ENCODE data around the gene RPS26. TPM values are rescaled to one million over a fixed set of nuclear protein-coding genes. Genes with fewer than 3 reads are reported as not detected.

Gene RPS26
- total RNA-seq, 1 donor = 459 TPM

GRCh38 chr12:56078931-56079722, 37.4 kb downstream of the RPS26 start:
- Histone ChIP-seq H3K4me3 (ENCODE audit: insufficient read depth, low read length) (peak overlapping the region; percentile 79), H4K20me1 (ENCODE audit: insufficient read depth, low read length) (no peaks in the 10 kb centered on the region), H3K9me3 (ENCODE audit: low read depth, low read length) (no peaks in the 10 kb centered on the region), H3K4me1 (ENCODE audit: insufficient read depth, low read length) (peaks cover 9% of the 10 kb centered on the region), H2AFZ (ENCODE audit: low read length) (peak overlapping the region; percentile 96), H3K27ac (ENCODE audit: low read depth, low read length) (peak overlapping the region; percentile 48), H3K4me2 (ENCODE audit: insufficient read depth, low read length) (peak overlapping the region; percentile 97), H3K27me3 (ENCODE audit: insufficient read depth, low read length) (peaks cover 25% of the 10 kb centered on the region), H3K36me3 (ENCODE audit: insufficient read depth, low read length) (no peaks in the 10 kb centered on the region), H3K79me2 (ENCODE audit: insufficient read depth, low read length) (no peaks in the 10 kb centered on the region)
- peak; percentile 97 for DNase-seq (ENCODE audit: insufficient read length, low spot score, missing footprints)
- peak; percentile 81 for TF ChIP-seq CTCF (IDR thresholded peaks at IDR 0.05; ENCODE audit: extremely low read depth, low read depth, low read length)

GRCh38 chr12:56079723-56080555, 38.2 kb downstream of the RPS26 start, which contains the start of gene ERBB3:
Gene ERBB3 (plus strand): TSS chr12:56080165. CDS start chr12:56080301, 136 bp downstream.
- no peak for TF ChIP-seq CTCF (IDR thresholded peaks at IDR 0.05; ENCODE audit: extremely low read depth, low read depth, low read length)
- no peaks in the 10 kb centered on the region for H3K79me2 ChIP-seq (ENCODE audit: insufficient read depth, low read length)
- peak within 1 kb of the TSS; percentile 48 for H3K27ac ChIP-seq (ENCODE audit: low read depth, low read length)
- H3K36me3 ChIP-seq (ENCODE audit: insufficient read depth, low read length) = no peaks in the 10 kb centered on the region
- H3K27me3 ChIP-seq (ENCODE audit: insufficient read depth, low read length) = peaks cover 25% of the 10 kb centered on the region
- peaks cover 9% of the 10 kb centered on the region for H3K4me1 ChIP-seq (ENCODE audit: insufficient read depth, low read length)
- peak within 1 kb of the TSS; percentile 79 for H3K4me3 ChIP-seq (ENCODE audit: insufficient read depth, low read length)
- H4K20me1 ChIP-seq (ENCODE audit: insufficient read depth, low read length) = no peaks in the 10 kb centered on the region
- H3K4me2 ChIP-seq (ENCODE audit: insufficient read depth, low read length) = peak within 1 kb of the TSS; percentile 97
- DNase-seq (ENCODE audit: insufficient read length, low spot score, missing footprints) = peak; percentile 99
- peak within 1 kb of the TSS; percentile 96 for H2AFZ ChIP-seq (ENCODE audit: low read length)
- H3K9me3 ChIP-seq (ENCODE audit: low read depth, low read length) = no peaks in the 10 kb centered on the region

GRCh38 chr12:56080556-56081138, 38.9 kb downstream of the RPS26 start:
- H3K79me2 ChIP-seq (ENCODE audit: insufficient read depth, low read length) = no peaks in the 10 kb centered on the region
- H3K4me2 ChIP-seq (ENCODE audit: insufficient read depth, low read length) = peak overlapping the region; percentile 97
- no peaks in the 10 kb centered on the region for H3K36me3 ChIP-seq (ENCODE audit: insufficient read depth, low read length)
- peak overlapping the region; percentile 79 for H3K4me3 ChIP-seq (ENCODE audit: insufficient read depth, low read length)
- no peak overlapping the region for H3K27ac ChIP-seq (ENCODE audit: low read depth, low read length)
- H3K27me3 ChIP-seq (ENCODE audit: insufficient read depth, low read length) = peaks cover 25% of the 10 kb centered on the region
- H4K20me1 ChIP-seq (ENCODE audit: insufficient read depth, low read length) = no peaks in the 10 kb centered on the region
- peaks cover 9% of the 10 kb centered on the region for H3K4me1 ChIP-seq (ENCODE audit: insufficient read depth, low read length)
- H3K9me3 ChIP-seq (ENCODE audit: low read depth, low read length) = no peaks in the 10 kb centered on the region
- TF ChIP-seq CTCF (IDR thresholded peaks at IDR 0.05; ENCODE audit: extremely low read depth, low read depth, low read length) = no peak
- peak; percentile 42 for DNase-seq (ENCODE audit: insufficient read length, low spot score, missing footprints)
- H2AFZ ChIP-seq (ENCODE audit: low read length) = no peak overlapping the region

Data from osteoblast (primary cell).